Activated naive CD4-positive, alpha-beta T cell treated with anti-CD3 and anti-CD28 coated beads, Interleukin-2, amount 10 ng/mL, durations not matched to agents 7 days and 5 days (primary cell): ENCODE results near the gene KIRREL1.

Experiments used
- CTCF ChIA-PET: fragments of 350-600 bp; sonication (Branson Sonifier 250); formaldehyde crosslinking; loops from one replicate; lab custom pipeline; 2021; ENCODE audit warnings: antibody characterized with exemption; lab: Charles Lee
- DNase-seq: peaks from one replicate; pipeline ENCODE4 v3.0.0-alpha.2; 2020
- H3K27ac Mint-ChIP-seq: one replicate; pipeline ENCODE4 v1.8.0; 2021; ENCODE audit warnings: mild to moderate bottlenecking, moderate library complexity, mixed read lengths
- H3K27me3 Mint-ChIP-seq: one replicate; pipeline ENCODE4 v1.8.0; 2021; ENCODE audit warnings: mild to moderate bottlenecking, mixed read lengths
- H3K36me3 Mint-ChIP-seq: one replicate; pipeline ENCODE4 v1.8.0; 2021; ENCODE audit warnings: mixed read lengths
- H3K4me1 Mint-ChIP-seq: one replicate; pipeline ENCODE4 v1.8.0; 2021; ENCODE audit warnings: mixed read lengths
- H3K4me3 Mint-ChIP-seq: one replicate; pipeline ENCODE4 v1.8.0; 2021; ENCODE audit warnings: mild to moderate bottlenecking, moderate library complexity, mixed read lengths
- H3K9me3 Mint-ChIP-seq: one replicate; pipeline ENCODE4 v1.8.0; 2021; ENCODE audit warnings: mixed read lengths

Gene KIRREL1

GRCh38 chr1:158005224-158005623 is 11.8 kb downstream of the KIRREL1 start:
- H3K9me3 Mint-ChIP-seq = no peaks in the 10 kb centered on the region
- H3K27ac Mint-ChIP-seq = no peak overlapping the region

GRCh38 chr1:158007180-158007579 is 13.7 kb downstream of the KIRREL1 start:
- Mint-ChIP-seq H3K36me3 (no peaks in the 10 kb centered on the region), H3K4me1 (no peaks in the 10 kb centered on the region), H3K27ac (no peak overlapping the region), H3K27me3 (peaks cover 37% of the 10 kb centered on the region), H3K4me3 (no peak overlapping the region), H3K9me3 (no peaks in the 10 kb centered on the region)
- CTCF ChIA-PET = interaction anchor here (1.2 to 3.6 kb wide), 2 partner anchors 15 to 38 kb away, joined by 4 to 12 read pairs; no protein-coding TSS in a partner anchor
- DNase-seq = no peak

More at GRCh38 chr1:158005224-158005623, 11.8 kb downstream of the KIRREL1 start:
- no peaks in the 10 kb centered on the region for H3K36me3 Mint-ChIP-seq
- CTCF ChIA-PET = interaction anchor here (1.1 to 3.6 kb wide), 2 partner anchors 13 to 32 kb away, joined by 4 to 12 read pairs; no protein-coding TSS in a partner anchor
- H3K4me1 Mint-ChIP-seq = no peaks in the 10 kb centered on the region
- no peak for DNase-seq
- H3K4me3 Mint-ChIP-seq = no peak overlapping the region
- H3K27me3 Mint-ChIP-seq = peaks cover 22% of the 10 kb centered on the region

DNA sequence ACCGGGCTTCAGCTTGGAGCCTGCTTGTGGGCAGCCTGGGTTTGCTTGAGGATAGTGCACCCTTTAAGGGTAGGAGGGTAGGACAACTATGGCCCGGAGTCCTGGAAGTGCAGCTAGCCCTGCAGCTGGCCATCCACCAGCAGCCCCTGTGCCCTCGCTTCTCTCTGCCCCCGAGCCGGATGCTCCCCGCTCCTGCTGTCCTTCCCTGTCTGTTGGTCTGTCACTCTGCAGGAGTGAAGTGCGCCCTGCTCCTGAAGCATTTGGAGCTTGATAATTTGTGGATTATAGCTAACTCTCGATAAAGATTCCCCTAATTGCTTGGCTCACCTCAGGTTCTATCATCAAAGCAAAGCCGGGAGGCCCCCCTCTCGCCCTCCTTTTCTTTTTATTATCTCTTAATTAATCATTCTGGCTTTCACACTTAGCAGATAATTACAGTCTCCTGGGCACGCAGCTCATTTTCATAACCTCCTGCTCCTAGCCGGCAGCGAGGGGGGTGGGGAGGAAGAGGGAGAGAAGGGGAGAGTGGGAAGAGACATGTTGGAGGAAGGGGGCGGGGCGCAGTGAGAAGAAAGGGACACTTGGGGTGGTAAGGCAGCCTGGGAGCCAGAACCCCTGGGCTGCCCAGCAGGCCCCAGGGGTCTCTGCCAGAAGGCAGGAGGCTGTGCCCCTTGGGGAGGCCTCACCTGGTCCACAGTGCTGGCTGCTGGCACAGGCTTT is 14.4 kb downstream of the KIRREL1 start:
- H3K27ac Mint-ChIP-seq = no peak overlapping the region
- peaks cover 37% of the 10 kb centered on the region for H3K27me3 Mint-ChIP-seq
- CTCF ChIA-PET = interaction anchor here (1.1 kb wide), 1 partner anchor 16 kb away, joined by 3 read pairs; no protein-coding TSS in a partner anchor
- H3K36me3 Mint-ChIP-seq = no peaks in the 10 kb centered on the region
- H3K4me1 Mint-ChIP-seq = no peaks in the 10 kb centered on the region
- no peaks in the 10 kb centered on the region for H3K9me3 Mint-ChIP-seq
- DNase-seq = no peak
- H3K4me3 Mint-ChIP-seq = no peak overlapping the region

DNA sequence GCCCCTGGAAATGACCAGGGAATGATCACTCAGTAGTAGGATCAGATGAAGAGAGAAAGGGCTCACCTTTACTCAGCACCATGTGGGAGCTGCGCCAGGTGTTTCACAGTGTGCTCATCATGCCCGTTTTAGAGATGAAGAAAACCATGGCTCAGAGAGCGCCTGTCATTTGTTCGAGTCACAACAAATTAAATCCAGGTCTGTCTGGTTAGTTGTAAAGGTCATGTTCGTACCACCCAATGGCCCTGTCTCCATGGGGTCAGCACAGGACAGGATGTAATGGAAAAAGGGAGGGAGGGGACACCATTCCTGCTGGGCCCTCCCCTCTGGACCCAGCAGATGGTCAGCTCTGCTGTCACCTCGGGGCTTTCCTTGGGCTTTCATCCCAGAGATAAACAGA is 15.2 kb downstream of the KIRREL1 start:
- H3K36me3 Mint-ChIP-seq = no peaks in the 10 kb centered on the region
- no peaks in the 10 kb centered on the region for H3K4me1 Mint-ChIP-seq
- H3K9me3 Mint-ChIP-seq = no peaks in the 10 kb centered on the region
- CTCF ChIA-PET = interaction anchor here (1.1 kb wide), 1 partner anchor 17 kb away, joined by 3 read pairs; no protein-coding TSS in a partner anchor
- no peak overlapping the region for H3K27ac Mint-ChIP-seq
- no peak overlapping the region for H3K4me3 Mint-ChIP-seq
- H3K27me3 Mint-ChIP-seq = peaks cover 39% of the 10 kb centered on the region
- no peak for DNase-seq

DNA sequence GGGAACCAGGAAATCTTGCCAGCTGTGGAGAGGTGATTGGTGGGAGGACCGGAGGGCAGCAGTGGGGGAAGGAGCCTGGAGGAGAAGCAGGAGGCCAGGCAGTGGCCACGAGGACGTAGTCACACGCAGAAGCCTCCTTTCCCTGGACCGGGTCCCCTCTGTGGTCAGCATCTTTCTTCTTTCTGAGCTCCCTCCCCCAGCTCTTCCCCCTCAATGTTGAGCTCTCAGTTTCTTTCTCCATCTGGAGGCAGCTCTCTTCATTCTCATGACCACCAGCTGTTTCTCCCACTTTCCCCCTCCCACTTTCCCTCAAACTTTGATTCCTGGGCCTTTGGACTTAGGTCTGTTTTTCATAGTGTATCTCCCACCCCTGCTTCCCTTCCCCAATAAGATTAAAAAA is 18.3 kb downstream of the KIRREL1 start:
- CTCF ChIA-PET = interaction anchor here (1.2 to 1.6 kb wide), 2 partner anchors 20 to 25 kb away, joined by 4 to 5 read pairs; no protein-coding TSS in a partner anchor
- Mint-ChIP-seq H3K4me3 (no peak overlapping the region), H3K27ac (no peak overlapping the region), H3K27me3 (peaks cover 43% of the 10 kb centered on the region), H3K4me1 (no peaks in the 10 kb centered on the region), H3K36me3 (no peaks in the 10 kb centered on the region), H3K9me3 (no peaks in the 10 kb centered on the region)
- no peak for DNase-seq

GRCh38 chr1:158013840-158014730 is 20.6 kb downstream of the KIRREL1 start:
- H3K4me1 Mint-ChIP-seq = no peaks in the 10 kb centered on the region
- no peaks in the 10 kb centered on the region for H3K36me3 Mint-ChIP-seq
- CTCF ChIA-PET = interaction anchor here (1.0 kb wide), 1 partner anchor 22 kb away, joined by 3 read pairs; no protein-coding TSS in a partner anchor
- no peak for DNase-seq
- H3K27ac Mint-ChIP-seq = no peak overlapping the region
- H3K9me3 Mint-ChIP-seq = no peaks in the 10 kb centered on the region
- peaks cover 44% of the 10 kb centered on the region for H3K27me3 Mint-ChIP-seq
- no peak overlapping the region for H3K4me3 Mint-ChIP-seq

DNA sequence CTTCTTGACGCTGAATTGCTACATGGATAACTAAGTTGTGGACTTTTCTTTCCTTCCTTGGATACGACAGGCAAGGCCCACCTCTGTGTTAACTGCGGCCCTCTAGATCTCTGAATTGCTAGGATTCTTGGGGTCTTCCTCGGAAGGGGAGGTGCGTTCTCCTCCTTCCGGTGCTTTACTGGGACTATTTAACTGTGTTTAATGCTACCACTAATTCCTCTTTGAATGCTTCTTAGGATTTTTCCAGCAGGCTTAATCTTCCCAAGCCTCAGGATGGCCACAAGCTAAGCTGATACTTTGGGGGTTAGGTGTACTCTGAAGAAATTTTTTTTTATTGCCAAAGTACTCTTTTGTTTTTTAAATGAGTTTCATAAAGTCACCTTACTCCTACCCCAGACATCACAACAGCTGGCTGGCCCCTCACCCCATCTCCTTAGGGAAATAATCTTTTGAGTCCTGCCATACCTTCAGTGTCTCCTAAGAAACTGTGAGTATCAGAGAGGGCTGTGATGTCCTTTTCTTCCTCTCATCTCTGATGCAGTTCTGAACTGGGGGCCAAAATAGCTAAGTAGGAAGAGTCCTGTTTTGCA is 21.4 kb downstream of the KIRREL1 start:
- Mint-ChIP-seq H3K4me1 (no peaks in the 10 kb centered on the region), H3K36me3 (no peaks in the 10 kb centered on the region), H3K27ac (no peak overlapping the region), H3K4me3 (no peak overlapping the region), H3K9me3 (no peaks in the 10 kb centered on the region), H3K27me3 (peaks cover 44% of the 10 kb centered on the region)
- CTCF ChIA-PET = interaction anchor here (1.0 kb wide), 1 partner anchor 22 kb away, joined by 3 read pairs; no protein-coding TSS in a partner anchor
- DNase-seq = no peak

DNA sequence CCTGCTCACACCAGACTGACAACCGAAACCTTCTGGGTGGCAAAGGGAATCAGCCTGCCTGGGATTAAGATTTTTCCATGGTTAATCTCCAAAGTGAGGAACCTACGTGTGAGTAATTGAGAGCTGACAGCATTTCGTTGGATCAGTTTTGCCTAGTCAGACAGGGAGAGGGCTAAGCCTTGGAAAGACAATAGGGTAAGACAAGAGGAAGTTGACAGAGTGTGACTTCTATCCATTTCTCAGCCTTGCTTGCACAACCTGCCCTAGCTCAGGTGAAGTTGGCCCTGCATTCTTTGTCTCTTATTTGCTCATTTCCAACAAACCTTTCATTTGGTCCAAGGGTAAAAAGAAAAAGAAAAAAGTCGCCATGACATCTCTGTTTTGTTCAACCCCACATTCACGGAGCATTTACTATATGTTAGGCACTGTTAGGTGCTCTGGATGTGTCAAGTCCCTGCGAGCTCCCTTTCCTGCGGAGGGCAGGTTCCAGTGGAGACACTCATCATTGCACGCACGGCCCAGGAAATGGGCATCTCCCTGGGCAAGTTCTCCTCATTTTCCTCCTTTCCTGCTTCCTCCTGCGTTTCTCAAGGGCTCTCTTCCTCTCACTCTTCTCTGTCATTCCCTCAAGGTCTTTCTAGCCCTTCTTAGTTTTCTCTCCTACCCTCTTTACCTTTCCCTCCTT is 23.3 kb downstream of the KIRREL1 start:
- Mint-ChIP-seq H3K4me1 (no peaks in the 10 kb centered on the region), H3K27me3 (peaks cover 30% of the 10 kb centered on the region), H3K27ac (no peak overlapping the region), H3K9me3 (no peaks in the 10 kb centered on the region), H3K4me3 (no peak overlapping the region), H3K36me3 (no peaks in the 10 kb centered on the region)
- DNase-seq = no peak
- CTCF ChIA-PET = no interaction called here

GRCh38 chr1:158017800-158018595 is 24.6 kb downstream of the KIRREL1 start:
- no peaks in the 10 kb centered on the region for H3K4me1 Mint-ChIP-seq
- peaks cover 26% of the 10 kb centered on the region for H3K27me3 Mint-ChIP-seq
- H3K9me3 Mint-ChIP-seq = no peaks in the 10 kb centered on the region
- DNase-seq = no peak
- CTCF ChIA-PET = interaction anchor here (0.7 kb wide), 1 partner anchor 22 kb away, joined by 3 read pairs; no protein-coding TSS in a partner anchor
- H3K36me3 Mint-ChIP-seq = no peaks in the 10 kb centered on the region
- H3K27ac Mint-ChIP-seq = no peak overlapping the region
- H3K4me3 Mint-ChIP-seq = no peak overlapping the region

DNA sequence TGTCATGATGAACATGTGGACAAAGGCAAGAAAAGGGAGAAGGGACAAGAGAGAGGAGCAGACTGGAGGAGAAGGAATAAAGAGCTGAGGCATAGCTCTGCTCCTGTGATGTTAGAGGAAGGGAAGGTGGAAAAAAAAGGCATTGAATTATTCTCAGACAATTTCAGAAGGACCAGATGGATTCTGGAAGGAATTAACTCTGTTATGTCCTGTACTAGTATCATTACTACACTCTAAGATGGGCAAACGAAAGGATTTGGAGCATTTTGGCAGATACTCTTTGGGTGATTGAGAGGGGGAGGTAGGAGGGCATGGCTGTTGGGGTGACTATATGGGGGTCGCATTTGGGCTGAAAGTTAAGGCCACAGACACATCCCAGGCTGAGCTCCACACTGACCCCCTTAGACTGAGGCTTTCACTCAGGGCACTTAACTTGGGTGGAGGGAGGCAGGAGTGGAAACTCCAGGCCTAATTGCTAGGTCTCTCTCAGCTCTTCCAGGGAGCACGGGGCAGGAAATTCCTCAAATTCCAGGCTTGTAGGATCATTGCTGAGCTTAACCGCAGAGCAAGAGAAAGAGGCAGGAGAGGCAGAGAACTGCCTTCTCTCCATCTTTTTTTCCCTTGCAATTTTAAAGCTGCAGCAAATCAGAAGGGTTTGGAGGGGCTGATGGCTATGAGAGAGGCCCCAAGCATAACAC is 25.9 kb downstream of the KIRREL1 start:
- Mint-ChIP-seq H3K4me1 (no peaks in the 10 kb centered on the region), H3K4me3 (no peak overlapping the region), H3K36me3 (no peaks in the 10 kb centered on the region), H3K27ac (no peak overlapping the region), H3K27me3 (peaks cover 17% of the 10 kb centered on the region), H3K9me3 (no peaks in the 10 kb centered on the region)
- DNase-seq = no peak
- CTCF ChIA-PET = interaction anchor here (1.2 kb wide), 2 partner anchors 9 to 15 kb away, joined by 3 to 4 read pairs; no protein-coding TSS in a partner anchor

GRCh38 chr1:158020259-158020885 is 26.9 kb downstream of the KIRREL1 start:
- H3K4me3 Mint-ChIP-seq = no peak overlapping the region
- H3K4me1 Mint-ChIP-seq = no peaks in the 10 kb centered on the region
- peaks cover 15% of the 10 kb centered on the region for H3K27me3 Mint-ChIP-seq
- no peaks in the 10 kb centered on the region for H3K36me3 Mint-ChIP-seq
- no peak for DNase-seq
- no peaks in the 10 kb centered on the region for H3K9me3 Mint-ChIP-seq
- CTCF ChIA-PET = interaction anchor here (1.2 kb wide), 2 partner anchors 10 to 14 kb away, joined by 3 to 4 read pairs; no protein-coding TSS in a partner anchor
- H3K27ac Mint-ChIP-seq = no peak overlapping the region
